Endothelial cell of umbilical vein (primary cell): ENCODE measurements around the gene TSHZ1.

Experiments used
- CTCF ChIP-seq, 2 donors: IDR thresholded peaks; 1 replicate in 1 of 2; 2 replicates in 1 of 2; pipeline ENCODE4 v1.5.1; 2011; ENCODE audit warnings: low read length in 2 of 2, mild to moderate bottlenecking in 2 of 2, moderate library complexity in 2 of 2, control low read depth in 1 of 2, inconsistent platforms in 1 of 2, low read depth in 1 of 2; ENCODE audit not compliant: insufficient read depth in 1 of 2; ENCODE audit errors: extremely low read depth in 1 of 2
- EZH2 ChIP-seq: IDR thresholded peaks from 2 replicates; pipeline ENCODE4 v1.6.1; 2012; ENCODE audit warnings: borderline replicate concordance, low read depth, mild to moderate bottlenecking, moderate library complexity, low read length, inconsistent platforms; ENCODE audit not compliant: severe bottlenecking
- FOS ChIP-seq: IDR thresholded peaks from 2 replicates; pipeline ENCODE4 v1.6.1; 2011; ENCODE audit warnings: mild to moderate bottlenecking, low read length, moderate library complexity, borderline replicate concordance; ENCODE audit not compliant: insufficient read depth
- GATA2 ChIP-seq: IDR thresholded peaks from 2 replicates; pipeline ENCODE4 v1.7.0; 2011; ENCODE audit warnings: low read depth, mild to moderate bottlenecking, moderate library complexity, mixed read lengths, low read length; ENCODE audit not compliant: insufficient read length, insufficient read depth
- JUN ChIP-seq: IDR thresholded peaks from 2 replicates; pipeline ENCODE4 v1.6.1; 2011; ENCODE audit warnings: borderline replicate concordance, low read depth; ENCODE audit not compliant: insufficient read length, insufficient read depth
- MYC ChIP-seq: IDR thresholded peaks from one replicate; pipeline ENCODE4 v1.6.1; 2011; ENCODE audit warnings: mild to moderate bottlenecking, low read depth, low read length
- POLR2A ChIP-seq: IDR thresholded peaks from 2 replicates; pipeline ENCODE4 v1.6.1; 2012; ENCODE audit warnings: low read depth, mild to moderate bottlenecking, control low read depth, low read length
- POLR2AphosphoS5 ChIP-seq: IDR thresholded peaks from 2 replicates; pipeline ENCODE4 v1.6.1; 2012; ENCODE audit warnings: low read depth, mild to moderate bottlenecking, control low read depth, low read length, moderate library complexity; ENCODE audit not compliant: insufficient read depth
- TF ChIP-seq, protein P1 (sequence below): IDR thresholded peaks from 2 replicates; pipeline ENCODE4 v1.6.1; 2011; ENCODE audit not compliant: insufficient read depth, insufficient read length

- no peak for TF ChIP-seq FOS
- TF ChIP-seq, protein P1, sequence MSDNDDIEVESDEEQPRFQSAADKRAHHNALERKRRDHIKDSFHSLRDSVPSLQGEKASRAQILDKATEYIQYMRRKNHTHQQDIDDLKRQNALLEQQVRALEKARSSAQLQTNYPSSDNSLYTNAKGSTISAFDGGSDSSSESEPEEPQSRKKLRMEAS, result no peak
- no peak for TF ChIP-seq POLR2A
- TF ChIP-seq CTCF (IDR thresholded peaks at IDR 0.05; ENCODE audit: extremely low read depth in 1 of 2, insufficient read depth in 1 of 2, low read depth in 1 of 2, low read length in 2 of 2), result no peak
- TF ChIP-seq POLR2AphosphoS5, result no peak
- no peak for TF ChIP-seq GATA2
- no peak for TF ChIP-seq JUN
- TF ChIP-seq MYC, result no peak
- no peak for TF ChIP-seq EZH2
These were observed 40.4 kb upstream of the TSHZ1 start for GRCh38 chr18:75170022-75170789.
